OCI-LY7 (cell line): ENCODE data around the gene AFF3.

Experiments
- EZH2phosphoT487 ChIP-seq: fragments of 200-600 bp; sonication (generic); IDR thresholded peaks from 2 replicates; pipeline ENCODE4 v1.6.1; 2018; ENCODE audit warnings: low read depth, borderline replicate concordance, mild to moderate bottlenecking, mixed run types, antibody characterized with exemption, low read length, moderate library complexity, mixed read lengths
- TF ChIP-seq, protein P1 (sequence below): fragments of 200-600 bp; sonication (generic); conservative IDR thresholded peaks from 2 replicates; pipeline ENCODE4 v1.5.1; 2014; ENCODE audit warnings: mild to moderate bottlenecking, antibody characterized with exemption, low read length, moderate library complexity, mixed read lengths

- TF ChIP-seq, protein P1, sequence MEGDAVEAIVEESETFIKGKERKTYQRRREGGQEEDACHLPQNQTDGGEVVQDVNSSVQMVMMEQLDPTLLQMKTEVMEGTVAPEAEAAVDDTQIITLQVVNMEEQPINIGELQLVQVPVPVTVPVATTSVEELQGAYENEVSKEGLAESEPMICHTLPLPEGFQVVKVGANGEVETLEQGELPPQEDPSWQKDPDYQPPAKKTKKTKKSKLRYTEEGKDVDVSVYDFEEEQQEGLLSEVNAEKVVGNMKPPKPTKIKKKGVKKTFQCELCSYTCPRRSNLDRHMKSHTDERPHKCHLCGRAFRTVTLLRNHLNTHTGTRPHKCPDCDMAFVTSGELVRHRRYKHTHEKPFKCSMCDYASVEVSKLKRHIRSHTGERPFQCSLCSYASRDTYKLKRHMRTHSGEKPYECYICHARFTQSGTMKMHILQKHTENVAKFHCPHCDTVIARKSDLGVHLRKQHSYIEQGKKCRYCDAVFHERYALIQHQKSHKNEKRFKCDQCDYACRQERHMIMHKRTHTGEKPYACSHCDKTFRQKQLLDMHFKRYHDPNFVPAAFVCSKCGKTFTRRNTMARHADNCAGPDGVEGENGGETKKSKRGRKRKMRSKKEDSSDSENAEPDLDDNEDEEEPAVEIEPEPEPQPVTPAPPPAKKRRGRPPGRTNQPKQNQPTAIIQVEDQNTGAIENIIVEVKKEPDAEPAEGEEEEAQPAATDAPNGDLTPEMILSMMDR = no peak
- TF ChIP-seq EZH2phosphoT487 = no peak
These were observed 237.4 kb downstream of the AFF3 start for GRCh38 chr2:99905025-99905424.
